Heart right ventricle (tissue), 16 donors: Measurements from ENCODE around the gene PPP1R14C. TPM values are rescaled to one million over a fixed set of nuclear protein-coding genes. Genes with fewer than 3 reads are reported as not detected.

Experiments
- ATAC-seq, 8 donors: fragments of 200-7000 bp; cut with Tn5 transposase; one replicate each; pipeline ENCODE4 v1.9.1; 2020; ENCODE audit warnings: mild to moderate bottlenecking in 8 of 8, moderate library complexity in 8 of 8, moderate number of reproducible peaks in 1 of 8
- DNase-seq, 2 donors: peaks; one replicate each; pipeline ENCODE4 v3.0.0-alpha.2; 2020
- H3K27ac ChIP-seq, 10 donors: fragments of 200-600 bp; sonication (generic) in 2 of 10; one replicate each; pipeline versions ENCODE4 v1.5.0 to v1.8.0; 2020 to 2022; ENCODE audit warnings: mild to moderate bottlenecking in 3 of 10
- H3K27me3 ChIP-seq, 7 donors: fragments of 200-600 bp; one replicate each; pipeline ENCODE4 v1.8.0; 2021 to 2022; ENCODE audit warnings: mild to moderate bottlenecking in 2 of 7
- H3K36me3 ChIP-seq, 9 donors: fragments of 200-600 bp; sonication (generic) in 1 of 9; one replicate each; pipeline versions ENCODE4 v1.5.0 to v1.8.0; 2020 to 2022; ENCODE audit warnings: mild to moderate bottlenecking in 2 of 9
- H3K4me1 ChIP-seq, 9 donors: fragments of 200-600 bp; sonication (generic) in 1 of 9; one replicate each; pipeline versions ENCODE4 v1.5.0 to v1.8.0; 2020 to 2022; ENCODE audit warnings: mild to moderate bottlenecking in 4 of 9
- H3K4me3 ChIP-seq, 10 donors: fragments of 200-600 bp; sonication (generic) in 2 of 10; one replicate each; pipeline versions ENCODE4 v1.5.0 to v1.8.0; 2020 to 2022; ENCODE audit warnings: mild to moderate bottlenecking in 7 of 10, moderate library complexity in 2 of 10
- H3K9me3 ChIP-seq, 11 donors: fragments of 200-600 bp in 10 of 11; sonication (generic) in 2 of 11; one replicate each; pipeline versions ENCODE4 v1.5.0 to v1.8.0; 2013 to 2022; ENCODE audit warnings: mild to moderate bottlenecking in 2 of 11, control low read depth in 1 of 11, moderate library complexity in 1 of 11
- CTCF ChIP-seq, 9 donors: fragments of 200-600 bp; sonication (generic) in 2 of 9; IDR thresholded peaks; one replicate each; pipeline versions ENCODE4 v1.5.0 to v1.8.0; 2021 to 2022; ENCODE audit warnings: antibody characterized with exemption in 9 of 9, mild to moderate bottlenecking in 5 of 9, moderate library complexity in 1 of 9
- WGBS, 2 donors: extraction: QIAGEN DNeasy Blood & Tissue Kit; methylation state at CpG; one replicate each; pipeline ENCODE4 v1.1.7; 2013; ENCODE audit warnings: inconsistent platforms in 1 of 2; 5-methylcytosine and 5-hydroxymethylcytosine counted together
- intact Hi-C, 10 donors: fragments of 100-400 bp; cut with DNase I; formaldehyde crosslinking; loops; one replicate each; pipeline versions ENCODE4 v1.11.1 to v1.14.2; 2022
- polyA plus RNA-seq, 2 donors: library from polyadenylated mRNA; stranded (reverse); fragments of 200-250 nt; gene quantifications; one replicate each; pipeline ENCODE4 v1.2.3, GENCODE V29; 2013
- total RNA-seq, 10 donors: library from RNA; stranded (reverse); fragmentation: NEBNext Ultra II Directional in 3 of 10; extraction: Animal tissue kit (Norgen Biotek cat#: 25700) in 3 of 10; gene quantifications; one replicate each; pipeline versions ENCODE4 v1.2.1 to v1.2.4, GENCODE V29; 2021 to 2023
- donor health status: Arrhythmogenic right ventricular cardiomyopathy.
- donor health status: ischemic (EF 13 %, LVEDD 7.1; RV severe dilation, severe dysfunction).
- donor health status: healthy with polysubstance abuse.
- donor health status: DM: no; HTN: yes; CAD: no.
- donor health status: DM: no; HTN: no; CAD: no.
- donor health status: ischemic (EF 25% LVEDD 6.9; RV normal size, moderate dysfunction).
- donor health status: ischemic (EF 25% LVEDD 5.7; RV mildly dilated, moderate dysfunction).
- donor health status: healthy.
- donor health status: DM: yes; HTN: yes; CAD: no.
- donor health status: Ischemic cardiomyopathy.
- donor health status: ischemic (EF 35%, LVEDD 5.7; RV mildly dilated, moderate dysfunction).
- donor health status: nonischemic (EF 11% LVEDD 7.7; RV severe dilation, severe dysfunction).
- donor health status: DM: yes; HTN: yes; CAD: no.
- donor health status: PGD.
- donor health status: ischemic (EF 29% LVEDD 5.4; RV normal size, mild dysfunction).
- donor health status: nonischemic (EF 23%, LVEDD 6.1; RV moderate dilation, normal function).

PPP1R14C gene
- total and polyA plus RNA-seq, 12 donors, result 22.6 to 145 (median 92.1) TPM

- Histone ChIP-seq H3K4me3 (no peak overlapping the region), H3K9me3 (no peaks in the 10 kb centered on the region), H3K36me3 (no peaks in the 10 kb centered on the region), H3K27me3 (peaks cover 0 to 6% (median 0%) of the 10 kb centered on the region in 7 donors), H3K27ac (no peak overlapping the region), H3K4me1 (peaks cover 1 to 45% (median 20%) of the 10 kb centered on the region in 9 donors)
- TF ChIP-seq CTCF (IDR thresholded peaks at IDR 0.05), result no peak
- 74 to 78% methylated on average over 8 of the region's 8 CpGs for WGBS, 2 donors
- DNase-seq (no peak), ATAC-seq (peak in 5 of 8 donors; percentile 30 to 62 (median 43))
- intact Hi-C loops, result no loop called here
Observed at GRCh38 chr6:150202404-150202803, 59.6 kb downstream of the PPP1R14C start.

- no peak overlapping the region for H3K27ac ChIP-seq
- 68 to 70% methylated on average over 3 of the region's 3 CpGs for WGBS, 2 donors
- ATAC-seq (no peak), DNase-seq (no peak)
- intact Hi-C loops, result no loop called here
- peaks cover 0 to 6% (median 0%) of the 10 kb centered on the region in 7 donors for H3K27me3 ChIP-seq
- no peaks in the 10 kb centered on the region for H3K36me3 ChIP-seq
- H3K4me3 ChIP-seq, result no peak overlapping the region
- H3K9me3 ChIP-seq, result no peaks in the 10 kb centered on the region
- no peak for TF ChIP-seq CTCF (IDR thresholded peaks at IDR 0.05)
- peaks cover 0 to 47% (median 20%) of the 10 kb centered on the region in 9 donors for H3K4me1 ChIP-seq
Observed at GRCh38 chr6:150202934-150203333, 60.1 kb downstream of the PPP1R14C start.

GRCh38 chr6:150203378-150203777, 60.5 kb downstream of the PPP1R14C start:
- 87 to 92% methylated on average over 12 of the region's 12 CpGs for WGBS, 2 donors
- no peak overlapping the region for H3K4me3 ChIP-seq
- peaks cover 0 to 52% (median 25%) of the 10 kb centered on the region in 9 donors for H3K4me1 ChIP-seq
- H3K27ac ChIP-seq, result no peak overlapping the region
- H3K9me3 ChIP-seq, result no peaks in the 10 kb centered on the region
- no peak for TF ChIP-seq CTCF (IDR thresholded peaks at IDR 0.05)
- intact Hi-C loops, result no loop called here
- no peak for DNase-seq
- H3K36me3 ChIP-seq, result no peaks in the 10 kb centered on the region
- no peak for ATAC-seq
- peaks cover 0 to 6% (median 0%) of the 10 kb centered on the region in 7 donors for H3K27me3 ChIP-seq

- no peak for ATAC-seq
- WGBS, 2 donors, result 87 to 91% methylated on average over 22 of the region's 22 CpGs
Observed at GRCh38 chr6:150203871-150204545, 61.2 kb downstream of the PPP1R14C start.

More at GRCh38 chr6:150203871-150204545, 61.2 kb downstream of the PPP1R14C start:
- DNase-seq, result no peak
- Histone ChIP-seq H3K4me3 (no peak overlapping the region), H3K27me3 (peaks cover 0 to 6% (median 0%) of the 10 kb centered on the region in 7 donors), H3K9me3 (no peaks in the 10 kb centered on the region), H3K27ac (no peak overlapping the region), H3K4me1 (peaks cover 0 to 52% (median 28%) of the 10 kb centered on the region in 9 donors), H3K36me3 (no peaks in the 10 kb centered on the region)
- no peak for TF ChIP-seq CTCF (IDR thresholded peaks at IDR 0.05)
- intact Hi-C loops, result no loop called here
